ENCODE data around the gene STARD8.
"Not testable (repeated sequence)": the region's sequence is repeated elsewhere in the genome, so short reads cannot be mapped to it uniquely, and the experiment has no call there.

The STARD8 gene

GRCh38 chrX:68634649-68635227 is 12.7 kb upstream of the STARD8 start:
- H3K4me1 ChIP-seq (ENCODE audit: control insufficient read depth, insufficient read depth, low read length, unreplicated experiment) = no peaks in the 10 kb centered on the region
- no peaks in the 10 kb centered on the region for H3K27me3 ChIP-seq (ENCODE audit: insufficient read depth, low read length)
- no peaks in the 10 kb centered on the region for H3K36me3 ChIP-seq (ENCODE audit: insufficient read depth, low read length)
- no peak overlapping the region for H2AFZ ChIP-seq (ENCODE audit: low read length, unreplicated experiment)
- no peaks in the 10 kb centered on the region for H3K79me2 ChIP-seq (ENCODE audit: control insufficient read depth, insufficient read depth, low read length, unreplicated experiment)
- H3K27ac ChIP-seq (ENCODE audit: low read depth, low read length) = no peak overlapping the region
- H3K4me3 ChIP-seq (ENCODE audit: low read depth, low read length) = no peak overlapping the region

GRCh38 chrX:68640661-68641060 is 6.8 kb upstream of the STARD8 start:
- H3K4me3 ChIP-seq (ENCODE audit: low read depth, low read length) = no peak overlapping the region
- no peak overlapping the region for H3K27ac ChIP-seq (ENCODE audit: low read depth, low read length)
- H3K4me1 ChIP-seq (ENCODE audit: control insufficient read depth, insufficient read depth, low read length, unreplicated experiment) = no peaks in the 10 kb centered on the region
- H2AFZ ChIP-seq (ENCODE audit: low read length, unreplicated experiment) = no peak overlapping the region
- H3K36me3 ChIP-seq (ENCODE audit: insufficient read depth, low read length) = no peaks in the 10 kb centered on the region
- no peaks in the 10 kb centered on the region for H3K27me3 ChIP-seq (ENCODE audit: insufficient read depth, low read length)
- H3K79me2 ChIP-seq (ENCODE audit: control insufficient read depth, insufficient read depth, low read length, unreplicated experiment) = no peaks in the 10 kb centered on the region

GRCh38 chrX:68644861-68645260 is 2.6 kb upstream of the STARD8 start:
- peaks cover 3% of the 10 kb centered on the region for H3K79me2 ChIP-seq (ENCODE audit: control insufficient read depth, insufficient read depth, low read length, unreplicated experiment)
- no peak overlapping the region for H2AFZ ChIP-seq (ENCODE audit: low read length, unreplicated experiment)
- H3K27me3 ChIP-seq (ENCODE audit: insufficient read depth, low read length) = no peaks in the 10 kb centered on the region
- H3K36me3 ChIP-seq (ENCODE audit: insufficient read depth, low read length) = no peaks in the 10 kb centered on the region
- no peak overlapping the region for H3K4me3 ChIP-seq (ENCODE audit: low read depth, low read length)
- no peak overlapping the region for H3K27ac ChIP-seq (ENCODE audit: low read depth, low read length)
- H3K4me1 ChIP-seq (ENCODE audit: control insufficient read depth, insufficient read depth, low read length, unreplicated experiment) = peaks cover 12% of the 10 kb centered on the region

- Histone ChIP-seq H3K27ac (ENCODE audit: low read depth, low read length) (no peak overlapping the region), H2AFZ (ENCODE audit: low read length, unreplicated experiment) (no peak overlapping the region), H3K79me2 (ENCODE audit: control insufficient read depth, insufficient read depth, low read length, unreplicated experiment) (peaks cover 3% of the 10 kb centered on the region), H3K36me3 (ENCODE audit: insufficient read depth, low read length) (no peaks in the 10 kb centered on the region), H3K4me3 (ENCODE audit: low read depth, low read length) (no peak overlapping the region), H3K4me1 (ENCODE audit: control insufficient read depth, insufficient read depth, low read length, unreplicated experiment) (peaks cover 12% of the 10 kb centered on the region), H3K27me3 (ENCODE audit: insufficient read depth, low read length) (no peaks in the 10 kb centered on the region)
Observed at GRCh38 chrX:68646421-68646820, 1.0 kb upstream of the STARD8 start.

- H3K27ac ChIP-seq (ENCODE audit: low read depth, low read length) = no peak overlapping the region
- peaks cover 12% of the 10 kb centered on the region for H3K4me1 ChIP-seq (ENCODE audit: control insufficient read depth, insufficient read depth, low read length, unreplicated experiment)
- peaks cover 3% of the 10 kb centered on the region for H3K79me2 ChIP-seq (ENCODE audit: control insufficient read depth, insufficient read depth, low read length, unreplicated experiment)
- no peak overlapping the region for H2AFZ ChIP-seq (ENCODE audit: low read length, unreplicated experiment)
- no peaks in the 10 kb centered on the region for H3K36me3 ChIP-seq (ENCODE audit: insufficient read depth, low read length)
- no peaks in the 10 kb centered on the region for H3K27me3 ChIP-seq (ENCODE audit: insufficient read depth, low read length)
- 0 out of 2 replicates have a peak overlapping the region, but pooled peaks have one; percentile 12 for H3K4me3 ChIP-seq (ENCODE audit: low read depth, low read length)
Observed at GRCh38 chrX:68648960-68649359, 1.5 kb downstream of the STARD8 start.

- H3K27ac ChIP-seq (ENCODE audit: low read depth, low read length) = no peak overlapping the region
- no peak overlapping the region for H3K4me3 ChIP-seq (ENCODE audit: low read depth, low read length)
- peaks cover 3% of the 10 kb centered on the region for H3K79me2 ChIP-seq (ENCODE audit: control insufficient read depth, insufficient read depth, low read length, unreplicated experiment)
- no peaks in the 10 kb centered on the region for H3K36me3 ChIP-seq (ENCODE audit: insufficient read depth, low read length)
- peaks cover 12% of the 10 kb centered on the region for H3K4me1 ChIP-seq (ENCODE audit: control insufficient read depth, insufficient read depth, low read length, unreplicated experiment)
- no peak overlapping the region for H2AFZ ChIP-seq (ENCODE audit: low read length, unreplicated experiment)
- no peaks in the 10 kb centered on the region for H3K27me3 ChIP-seq (ENCODE audit: insufficient read depth, low read length)
Observed at GRCh38 chrX:68650491-68650890, 3.0 kb downstream of the STARD8 start.

GRCh38 chrX:68651110-68651509 is 3.6 kb downstream of the STARD8 start:
- H3K27me3 ChIP-seq (ENCODE audit: insufficient read depth, low read length) = no peaks in the 10 kb centered on the region

GRCh38 chrX:68652326-68653170 is 5.1 kb downstream of the STARD8 start:
- Histone ChIP-seq H3K4me1 (ENCODE audit: control insufficient read depth, insufficient read depth, low read length, unreplicated experiment) (peaks cover 12% of the 10 kb centered on the region), H3K36me3 (ENCODE audit: insufficient read depth, low read length) (no peaks in the 10 kb centered on the region), H3K79me2 (ENCODE audit: control insufficient read depth, insufficient read depth, low read length, unreplicated experiment) (peaks cover 3% of the 10 kb centered on the region), H3K27me3 (ENCODE audit: insufficient read depth, low read length) (no peaks in the 10 kb centered on the region), H3K27ac (ENCODE audit: low read depth, low read length) (no peak overlapping the region), H3K4me3 (ENCODE audit: low read depth, low read length) (no peak overlapping the region), H2AFZ (ENCODE audit: low read length, unreplicated experiment) (no peak overlapping the region)

More at GRCh38 chrX:68651110-68651509, 3.6 kb downstream of the STARD8 start:
- Histone ChIP-seq H3K79me2 (ENCODE audit: control insufficient read depth, insufficient read depth, low read length, unreplicated experiment) (peaks cover 3% of the 10 kb centered on the region), H3K4me3 (ENCODE audit: low read depth, low read length) (no peak overlapping the region), H3K36me3 (ENCODE audit: insufficient read depth, low read length) (no peaks in the 10 kb centered on the region), H3K4me1 (ENCODE audit: control insufficient read depth, insufficient read depth, low read length, unreplicated experiment) (peaks cover 12% of the 10 kb centered on the region), H2AFZ (ENCODE audit: low read length, unreplicated experiment) (no peak overlapping the region), H3K27ac (ENCODE audit: low read depth, low read length) (no peak overlapping the region)

- H3K4me1 ChIP-seq (ENCODE audit: control insufficient read depth, insufficient read depth, low read length, unreplicated experiment) = no peaks in the 10 kb centered on the region
- no peaks in the 10 kb centered on the region for H3K36me3 ChIP-seq (ENCODE audit: insufficient read depth, low read length)
- no peak overlapping the region for H3K4me3 ChIP-seq (ENCODE audit: low read depth, low read length)
- no peaks in the 10 kb centered on the region for H3K27me3 ChIP-seq (ENCODE audit: insufficient read depth, low read length)
- no peak overlapping the region for H2AFZ ChIP-seq (ENCODE audit: low read length, unreplicated experiment)
- H3K27ac ChIP-seq (ENCODE audit: low read depth, low read length) = no peak overlapping the region
- H3K79me2 ChIP-seq (ENCODE audit: control insufficient read depth, insufficient read depth, low read length, unreplicated experiment) = no peaks in the 10 kb centered on the region
Observed at GRCh38 chrX:68654693-68655092, 7.2 kb downstream of the STARD8 start.

GRCh38 chrX:68656473-68656872 is 9.0 kb downstream of the STARD8 start:
- H3K4me3 ChIP-seq (ENCODE audit: low read depth, low read length); H3K36me3 ChIP-seq (ENCODE audit: insufficient read depth, low read length); H3K27ac ChIP-seq (ENCODE audit: low read depth, low read length); H3K27me3 ChIP-seq (ENCODE audit: insufficient read depth, low read length); H3K4me1 ChIP-seq (ENCODE audit: control insufficient read depth, insufficient read depth, low read length, unreplicated experiment); H3K79me2 ChIP-seq (ENCODE audit: control insufficient read depth, insufficient read depth, low read length, unreplicated experiment); H2AFZ ChIP-seq (ENCODE audit: low read length, unreplicated experiment): not testable (repeated sequence)

- no peak overlapping the region for H2AFZ ChIP-seq (ENCODE audit: low read length, unreplicated experiment)
Observed at GRCh38 chrX:68658530-68658929, 11.1 kb downstream of the STARD8 start.

More at GRCh38 chrX:68658530-68658929, 11.1 kb downstream of the STARD8 start:
- Histone ChIP-seq H3K4me3 (ENCODE audit: low read depth, low read length) (no peak overlapping the region), H3K4me1 (ENCODE audit: control insufficient read depth, insufficient read depth, low read length, unreplicated experiment) (no peaks in the 10 kb centered on the region), H3K79me2 (ENCODE audit: control insufficient read depth, insufficient read depth, low read length, unreplicated experiment) (no peaks in the 10 kb centered on the region), H3K36me3 (ENCODE audit: insufficient read depth, low read length) (no peaks in the 10 kb centered on the region), H3K27ac (ENCODE audit: low read depth, low read length) (no peak overlapping the region), H3K27me3 (ENCODE audit: insufficient read depth, low read length) (no peaks in the 10 kb centered on the region)

All from ACC112 (cell line).